Kidney tubule cell (primary cell): ENCODE results near the gene ENO3.

Experiments used
- DNase-seq: peaks from one replicate; pipeline ENCODE4 v3.0.0-alpha.2; 2018; ENCODE audit warnings: low spot score

Gene ENO3

DNA sequence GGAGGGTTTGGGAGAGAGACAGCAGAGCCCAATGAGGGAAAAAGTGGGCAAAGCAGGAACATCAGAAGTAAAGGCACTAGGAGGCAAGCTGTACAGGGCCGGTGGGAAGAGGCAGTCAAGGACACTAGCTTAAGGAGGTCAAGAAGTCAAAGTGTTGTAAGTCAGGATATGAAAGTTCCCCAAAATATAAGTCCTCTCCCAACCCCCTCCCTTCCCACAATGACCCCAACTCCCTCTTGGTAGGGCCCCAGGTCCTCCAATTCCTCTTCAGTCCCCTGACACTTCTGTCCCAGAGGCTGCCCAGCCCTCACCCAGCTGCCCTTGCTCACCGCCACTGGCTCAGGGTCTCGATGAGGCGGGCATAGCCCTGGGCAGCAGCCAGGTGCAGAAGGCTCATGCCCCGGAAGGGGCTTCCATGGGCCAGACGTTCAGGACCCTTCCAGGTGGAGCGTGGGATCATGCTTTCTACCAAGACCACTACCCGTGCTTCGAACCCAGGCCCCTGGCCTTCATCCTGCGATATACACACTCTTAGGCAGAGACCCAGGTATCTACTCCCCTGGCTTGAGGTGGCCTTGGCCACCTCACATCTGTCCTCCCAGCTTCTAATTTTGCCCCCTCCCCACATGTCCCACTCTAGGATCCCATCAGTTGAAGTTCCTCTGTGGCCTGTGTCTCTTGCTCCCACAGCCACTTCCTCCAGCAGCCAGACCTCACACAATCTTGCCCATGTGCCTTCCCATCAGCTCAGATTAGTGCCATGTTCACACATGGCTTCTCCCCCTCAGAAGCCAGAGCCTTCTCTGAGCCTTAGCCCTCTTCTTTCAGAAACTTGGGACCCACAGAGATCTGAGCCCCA is 22.6 kb downstream of the ENO3 start:
- no peak for DNase-seq

DNA sequence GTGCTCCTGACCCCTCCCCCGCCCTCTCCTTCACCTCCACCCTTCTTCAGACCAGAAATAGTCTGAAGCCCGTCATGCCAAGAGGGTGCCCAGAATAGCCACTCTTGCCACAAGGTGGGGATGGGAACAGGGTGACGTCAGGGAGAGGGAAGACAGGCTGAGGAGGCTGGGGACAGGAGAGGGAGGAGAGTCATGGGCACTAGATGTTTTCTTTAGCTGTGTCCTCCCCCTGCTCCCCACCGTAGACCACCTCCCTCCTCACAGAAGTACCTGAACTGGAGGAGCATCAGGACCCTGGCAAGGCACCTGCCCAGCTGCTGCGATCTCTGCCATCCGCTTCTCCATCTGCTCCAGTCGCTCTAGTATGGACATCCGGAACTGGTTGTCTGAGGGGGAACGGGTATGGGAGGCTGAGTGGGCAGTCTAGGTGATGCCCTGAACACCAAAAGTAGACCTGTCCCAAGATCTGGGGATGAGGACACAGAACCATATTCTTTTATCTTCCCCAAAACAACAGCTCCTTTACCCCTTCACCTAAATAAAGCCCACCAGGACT is 23.3 kb downstream of the ENO3 start:
- no peak for DNase-seq

DNA sequence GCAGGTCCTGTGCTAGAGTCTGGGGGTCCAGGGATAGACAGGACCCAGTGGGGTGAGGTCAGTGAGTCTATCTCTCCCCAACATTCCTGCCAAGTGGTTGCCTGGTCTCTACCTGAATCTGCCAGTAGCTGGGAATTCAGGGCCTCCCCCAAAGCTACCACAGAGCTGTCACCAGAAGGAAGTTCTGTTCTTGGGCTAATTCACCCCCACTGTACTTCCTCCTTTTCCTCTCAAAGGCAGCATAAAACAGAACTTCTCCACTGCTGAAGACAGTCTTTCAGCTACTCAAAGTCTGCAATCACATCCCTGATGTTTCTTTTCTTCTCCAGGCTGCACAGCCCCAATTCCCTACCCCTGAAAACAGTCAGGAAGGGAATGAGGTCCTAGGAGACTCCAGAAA is 27.8 kb downstream of the ENO3 start:
- DNase-seq: no peak

DNA sequence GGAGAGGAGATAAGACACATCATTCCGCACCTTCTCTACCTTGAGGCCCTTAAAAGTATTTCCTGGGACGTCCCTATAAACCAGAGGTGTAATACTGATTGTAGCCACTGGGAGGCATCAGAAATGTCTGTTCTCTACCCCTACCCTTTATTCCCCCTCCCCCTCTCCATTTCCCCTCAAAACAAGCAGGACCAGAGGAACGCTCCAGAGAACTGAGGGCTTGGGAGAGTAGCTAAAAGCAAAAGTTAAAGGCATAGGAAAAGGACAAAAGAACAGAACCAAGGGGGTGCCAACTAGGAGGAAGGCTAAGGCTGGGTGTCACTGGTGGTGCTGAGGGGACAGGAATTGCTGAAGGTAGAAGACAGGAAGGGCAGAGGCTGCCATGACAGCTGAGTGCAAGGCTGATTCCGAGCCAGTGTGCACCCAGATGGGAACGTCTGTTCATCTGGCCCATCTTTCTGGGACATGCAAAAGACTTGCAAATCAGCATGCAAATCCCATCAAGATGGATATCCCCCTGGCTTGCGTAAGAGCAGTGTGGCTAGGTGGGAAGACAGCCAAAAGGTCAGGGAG is 29.8 kb downstream of the ENO3 start:
- DNase-seq: peak; percentile 44

DNA sequence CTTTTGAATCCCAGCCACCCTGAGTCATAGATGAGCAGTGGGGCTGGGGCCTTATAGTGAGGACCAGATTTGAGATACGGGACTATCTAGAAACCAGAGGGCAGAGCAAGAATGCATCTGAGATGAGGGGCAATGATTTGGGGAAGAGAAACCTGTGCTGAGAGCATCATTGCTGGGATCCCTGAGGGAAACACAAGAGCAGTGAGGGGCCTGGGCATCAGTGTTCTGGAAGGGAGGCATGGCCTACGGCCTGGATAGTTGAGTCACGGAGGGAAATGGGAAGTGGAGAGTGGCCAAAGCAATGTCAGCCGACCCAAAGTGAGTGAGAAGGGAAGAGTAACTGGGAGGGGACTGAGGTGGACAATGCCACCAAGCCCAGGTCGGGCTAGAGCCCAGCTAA is 31.4 kb downstream of the ENO3 start:
- no peak for DNase-seq

DNA sequence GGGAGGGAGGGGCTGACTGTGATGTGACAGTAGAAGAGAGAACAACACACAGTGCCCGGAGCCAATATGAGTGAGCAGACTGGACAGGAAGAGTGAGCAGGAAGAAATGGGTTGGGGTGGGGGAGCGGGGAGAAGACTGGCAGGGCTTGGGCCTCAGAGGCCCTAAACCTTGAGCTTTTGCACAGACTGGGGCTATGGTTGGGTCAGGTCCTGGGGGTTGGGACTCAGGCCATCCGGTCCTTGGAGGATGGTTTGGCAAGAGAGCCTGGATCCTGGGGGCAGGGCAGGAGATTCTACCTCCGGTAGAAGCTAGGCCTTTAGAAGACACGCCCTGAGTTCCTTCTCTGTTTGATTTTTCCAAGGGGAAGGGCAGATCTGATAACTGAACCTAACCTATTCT is 35.5 kb downstream of the ENO3 start:
- DNase-seq: peak; percentile 35

DNA sequence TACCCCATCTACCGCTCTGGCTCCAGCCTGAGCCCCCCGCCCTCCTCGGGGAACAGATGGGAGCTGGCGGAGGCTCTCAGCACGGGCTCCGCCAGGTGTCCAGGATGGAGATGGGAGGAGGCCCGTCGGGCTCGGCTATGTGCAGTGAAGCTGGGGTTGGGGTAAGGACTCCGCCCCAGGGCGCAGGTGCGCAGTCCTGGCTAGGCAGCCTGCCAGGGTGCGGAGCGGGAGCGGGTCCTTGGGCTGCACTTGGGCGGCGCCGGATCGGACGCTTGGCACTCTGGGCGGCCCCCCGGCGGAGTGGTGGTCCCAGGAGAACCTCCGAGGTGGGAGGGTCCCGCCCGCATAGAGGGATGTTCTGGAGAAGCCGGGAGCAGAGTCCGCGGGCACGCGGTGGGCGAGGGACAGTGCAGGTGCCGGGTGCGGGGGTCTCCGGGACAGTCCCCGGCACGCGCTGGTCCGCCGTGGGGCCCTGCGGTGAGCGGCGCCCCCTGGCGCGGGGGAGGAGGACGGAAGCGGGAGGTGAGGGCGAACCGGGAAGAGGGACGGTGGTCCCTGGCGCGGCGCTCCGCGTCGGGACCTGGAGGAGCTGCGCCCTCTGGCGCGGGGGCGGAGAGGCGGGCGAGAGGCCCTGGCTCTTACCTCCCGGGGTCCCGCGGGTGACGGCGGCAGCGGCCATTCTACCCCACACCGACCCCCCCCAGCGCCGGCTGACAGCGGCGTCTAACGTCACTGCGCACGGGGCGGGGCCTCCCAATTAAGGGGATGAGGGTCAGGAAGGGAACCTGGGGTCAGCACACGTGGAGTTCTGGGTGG is 36.2 kb downstream of the ENO3 start, which contains the start of gene CAMTA2:
Gene CAMTA2, minus strand, starts transcription at position 725 of the 816 bp plus-strand sequence. CDS start 1,453 bp downstream, outside the sequence.
- peak; percentile 85 for DNase-seq

DNA sequence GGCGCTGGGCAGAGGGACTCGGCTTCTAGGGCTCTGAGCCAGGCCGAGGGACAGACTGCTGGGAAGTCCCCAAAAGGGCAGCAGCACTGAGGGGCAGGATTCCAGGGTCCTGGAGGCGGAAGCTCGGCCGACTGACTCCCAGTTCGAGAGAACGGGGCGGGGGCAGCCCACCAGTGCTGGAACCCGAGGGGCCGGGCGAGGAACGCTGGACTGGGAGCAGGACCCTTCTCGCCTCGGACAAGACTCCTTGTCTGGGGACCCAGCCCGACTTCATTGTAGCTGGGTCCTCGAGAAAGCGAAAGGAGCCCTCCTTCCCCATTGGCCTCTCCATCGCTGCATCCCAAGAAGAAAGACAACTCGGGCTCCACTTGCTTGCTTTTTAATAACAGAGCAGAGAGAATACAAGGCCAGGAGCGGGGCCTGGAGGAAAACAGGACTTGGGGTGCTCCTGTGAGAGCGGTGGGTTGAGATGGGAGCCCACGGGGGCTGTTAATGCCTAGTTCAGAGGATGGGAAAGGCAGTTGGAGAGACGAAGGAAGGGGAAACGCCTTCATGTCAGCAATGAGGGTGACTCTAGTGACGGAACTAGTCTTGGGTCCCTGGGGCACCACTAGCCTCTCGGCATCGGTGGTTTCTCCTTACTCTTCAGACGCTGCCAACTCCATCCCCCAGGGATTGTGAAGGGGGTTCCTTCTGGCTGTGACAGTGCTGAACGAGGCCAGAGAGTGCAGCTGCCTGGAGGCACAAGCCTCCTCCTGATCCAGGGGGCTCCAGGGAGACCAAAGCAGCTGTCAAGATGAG is 37.0 kb downstream of the ENO3 start:
- DNase-seq: no peak

DNA sequence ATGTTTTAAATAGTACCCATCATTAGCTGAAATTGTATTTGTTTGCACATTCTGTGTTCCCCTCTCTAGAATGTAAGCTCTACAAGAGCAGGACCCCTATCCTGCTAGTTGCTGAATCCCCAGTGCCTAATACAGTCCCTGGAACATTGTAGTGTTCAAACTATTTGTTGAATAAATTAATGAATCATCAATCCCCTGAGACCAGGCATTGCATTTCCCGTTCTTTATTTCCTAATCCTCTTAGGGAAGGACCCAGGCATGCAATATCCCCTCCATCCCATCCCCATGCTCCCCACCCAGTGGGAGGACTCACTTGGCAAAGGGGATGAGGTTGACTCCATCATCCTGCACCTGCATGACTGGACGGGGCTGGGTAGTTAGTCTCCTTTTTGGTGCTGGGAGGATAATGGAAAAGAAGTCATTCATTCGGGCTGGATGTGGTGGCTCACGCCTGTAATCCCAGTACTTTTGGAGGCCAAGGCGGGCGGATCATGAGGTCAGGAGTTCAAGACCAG is 43.2 kb downstream of the ENO3 start:
- DNase-seq: no peak

DNA sequence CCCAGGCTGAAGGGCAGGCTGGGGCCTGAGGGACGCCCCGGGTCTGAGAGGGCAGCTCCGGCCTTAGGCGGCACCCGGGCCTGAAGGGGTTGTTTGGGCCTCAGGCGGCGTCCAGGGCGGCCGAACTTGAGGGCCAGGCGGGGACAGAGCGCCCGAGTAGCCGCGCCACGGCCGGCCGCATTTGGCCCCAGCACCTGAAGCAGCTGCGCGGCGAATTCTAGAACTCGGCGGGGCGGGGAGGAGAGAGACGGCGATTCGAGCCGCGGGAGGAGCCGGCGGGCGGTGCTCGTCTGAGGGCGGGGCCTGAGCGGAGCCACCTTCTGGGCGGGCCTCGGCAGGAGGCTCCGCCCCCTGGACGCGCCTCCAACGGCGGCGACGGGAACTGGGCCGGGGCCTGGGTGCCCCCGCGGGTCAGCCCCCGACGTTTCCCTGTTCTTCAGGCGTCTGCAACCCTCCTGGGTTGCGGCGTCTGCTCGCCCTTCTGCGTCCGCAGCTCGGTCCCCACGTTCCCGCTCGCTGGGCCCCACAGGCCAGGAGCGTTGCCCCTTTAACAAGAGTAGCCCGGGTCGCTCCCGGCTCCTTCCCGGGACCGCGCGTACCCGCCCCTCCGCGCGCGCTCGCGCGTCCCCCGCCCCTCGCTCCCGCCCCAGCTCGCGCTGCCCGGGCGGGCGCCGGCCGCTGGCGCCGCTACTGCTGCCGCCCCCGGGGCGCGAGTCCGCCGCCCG is 46.5 kb downstream of the ENO3 start, which contains the start of the genes INCA1 and KIF1C:
Gene INCA1, minus strand, starts transcription at position 221 of the 725 bp plus-strand sequence. CDS start 3,085 bp downstream, outside the sequence.
Gene KIF1C, plus strand, starts transcription at position 649 of the 725 bp plus-strand sequence. CDS start 2,297 bp downstream, outside the sequence.
- peak; percentile 93 for DNase-seq

DNA sequence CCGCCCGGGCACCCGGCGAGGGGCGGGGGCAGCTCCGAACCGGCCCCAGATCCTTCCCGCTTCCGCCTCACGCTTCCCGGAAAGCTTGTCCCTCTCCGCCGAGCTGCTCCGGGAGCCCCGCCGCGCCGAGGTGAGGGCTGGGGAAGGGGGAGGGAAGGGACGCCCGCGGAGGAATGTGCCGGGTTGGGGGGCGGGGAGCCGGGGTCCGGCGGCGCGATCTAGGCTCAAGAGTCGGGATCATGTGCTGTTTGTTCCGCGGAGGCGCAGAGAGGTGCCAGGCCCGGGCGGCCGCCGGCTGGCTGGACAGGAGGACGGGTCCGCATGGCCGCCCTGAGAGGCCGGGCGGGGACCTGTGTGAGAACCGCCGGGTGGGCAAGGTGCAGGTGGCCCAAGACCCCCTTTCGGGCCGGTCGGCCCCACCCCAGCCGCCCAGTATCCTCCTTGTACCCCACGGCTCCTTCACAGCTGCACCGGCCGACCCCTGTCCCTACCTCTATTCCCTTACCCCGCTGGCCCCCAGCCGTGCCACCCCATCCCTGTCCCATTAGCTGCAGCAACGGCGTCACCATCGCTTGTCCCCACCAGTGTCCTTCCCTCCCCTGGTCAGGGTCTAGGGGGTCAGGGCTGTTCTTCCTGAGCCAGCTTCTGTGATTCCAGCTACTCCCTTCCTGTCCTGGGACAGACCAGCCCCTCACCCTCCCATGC is 47.3 kb downstream of the ENO3 start:
- no peak for DNase-seq

DNA sequence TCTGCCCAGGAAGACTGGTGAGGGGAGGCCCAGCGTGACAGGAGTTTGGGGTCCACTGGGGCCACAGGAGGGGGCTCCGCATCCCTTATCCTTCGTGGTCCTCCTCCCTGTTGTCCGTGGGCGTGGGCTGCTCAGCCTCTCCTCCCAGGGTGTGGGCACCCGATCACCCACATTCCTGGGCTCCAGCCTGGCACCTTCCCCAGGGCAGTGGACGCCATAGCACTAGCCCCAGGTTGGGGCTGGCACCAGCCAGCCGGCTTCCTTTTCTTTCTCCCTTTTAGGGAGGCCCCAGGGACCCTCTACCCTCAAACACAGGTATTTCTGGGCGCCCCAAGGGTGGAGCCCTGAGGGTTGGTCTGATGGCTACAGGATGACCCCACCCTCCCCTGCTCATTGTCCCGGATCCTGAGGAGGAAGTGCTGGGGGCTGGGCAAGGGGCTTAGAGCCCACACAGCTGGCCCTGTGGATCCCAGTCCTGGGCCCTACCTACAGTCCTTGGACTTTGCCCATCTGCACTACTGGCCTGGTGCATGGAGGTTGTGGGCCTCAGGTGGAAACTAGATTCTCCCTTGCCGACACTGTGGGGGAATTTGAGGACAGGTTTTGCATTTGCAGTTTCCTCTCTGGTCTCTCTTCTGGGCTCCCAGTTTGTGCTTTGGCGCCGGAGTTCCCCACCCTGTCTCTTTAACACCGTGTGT is 48.0 kb downstream of the ENO3 start:
- DNase-seq: peak; percentile 21

DNA sequence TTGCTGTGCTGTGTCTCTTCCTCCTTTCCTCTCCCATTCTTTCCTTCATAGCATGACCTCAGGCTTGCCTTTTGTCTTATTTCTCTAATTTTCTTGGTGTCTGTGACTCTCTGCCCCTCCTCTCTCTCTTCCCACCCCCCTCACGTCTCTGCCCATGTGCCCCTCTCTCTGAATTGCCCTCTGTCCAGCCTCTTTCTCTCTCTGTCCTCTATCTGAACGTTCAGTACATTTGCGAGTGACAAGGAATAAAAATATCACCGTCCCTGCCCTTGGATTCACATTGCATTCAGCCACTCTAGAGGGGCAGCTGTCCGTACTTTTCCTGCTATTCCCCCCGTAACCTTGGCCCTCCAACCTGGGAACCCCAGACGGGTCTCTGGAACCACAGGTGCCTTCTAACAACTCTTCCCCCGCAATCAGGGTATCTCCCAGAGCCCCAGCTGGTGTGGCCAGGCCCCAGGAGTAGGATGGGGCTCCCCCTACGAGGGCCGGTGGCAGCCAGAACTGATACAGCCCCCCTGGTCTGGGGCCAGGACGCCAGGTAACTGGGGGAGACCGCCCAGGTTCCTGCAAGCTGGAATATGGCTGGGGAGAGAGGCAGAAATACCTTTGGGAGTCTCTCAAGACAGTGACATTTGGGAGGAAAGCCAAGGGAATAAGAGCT is 48.6 kb downstream of the ENO3 start:
- DNase-seq: no peak

DNA sequence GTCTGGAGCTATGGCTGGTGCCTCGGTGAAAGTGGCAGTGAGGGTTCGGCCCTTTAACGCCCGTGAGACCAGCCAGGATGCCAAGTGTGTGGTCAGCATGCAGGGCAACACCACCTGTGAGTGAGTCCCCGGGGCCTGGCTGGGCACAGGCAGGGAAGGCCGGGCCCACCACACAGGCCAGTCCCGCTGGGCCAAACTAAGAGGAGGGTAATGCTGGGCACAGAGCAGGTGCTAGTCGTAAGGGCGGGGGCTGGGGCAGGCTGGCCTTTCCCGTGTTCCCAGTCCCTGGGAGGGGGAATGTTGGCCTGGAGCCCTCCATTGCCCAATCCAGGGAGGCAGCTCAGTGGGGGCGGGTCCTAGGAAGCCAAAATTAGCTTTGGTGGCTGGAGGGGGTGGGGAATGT is 49.3 kb downstream of the ENO3 start:
- DNase-seq: no peak

DNA sequence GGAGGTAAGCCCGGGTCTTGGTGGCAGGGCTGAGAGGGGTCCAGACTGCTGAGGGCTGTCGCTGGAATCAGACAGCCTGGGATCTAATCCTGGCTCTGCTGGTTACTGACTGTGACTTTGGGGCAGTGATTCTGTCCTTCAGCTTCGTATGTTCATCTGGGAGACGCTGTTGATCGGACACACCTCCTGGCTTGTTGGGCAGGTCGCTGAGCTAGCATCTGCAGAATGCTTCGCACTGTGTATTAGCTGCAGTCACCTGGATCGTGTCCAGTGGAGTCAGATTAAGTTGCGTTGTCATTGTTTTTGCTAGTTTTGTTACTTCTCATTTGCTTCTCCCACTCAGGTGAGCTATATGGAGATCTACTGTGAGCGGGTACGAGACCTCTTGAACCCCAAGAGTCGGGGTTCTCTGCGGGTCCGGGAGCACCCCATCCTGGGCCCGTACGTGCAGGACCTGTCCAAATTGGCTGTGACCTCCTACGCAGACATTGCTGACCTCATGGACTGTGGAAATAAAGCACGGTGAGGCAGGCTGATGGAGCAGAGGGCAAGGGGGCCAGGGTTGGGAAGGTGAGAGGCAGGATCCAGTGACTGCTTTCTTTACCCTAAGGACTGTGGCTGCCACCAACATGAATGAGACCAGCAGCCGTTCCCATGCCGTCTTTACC is 51.3 kb downstream of the ENO3 start:
- no peak for DNase-seq

DNA sequence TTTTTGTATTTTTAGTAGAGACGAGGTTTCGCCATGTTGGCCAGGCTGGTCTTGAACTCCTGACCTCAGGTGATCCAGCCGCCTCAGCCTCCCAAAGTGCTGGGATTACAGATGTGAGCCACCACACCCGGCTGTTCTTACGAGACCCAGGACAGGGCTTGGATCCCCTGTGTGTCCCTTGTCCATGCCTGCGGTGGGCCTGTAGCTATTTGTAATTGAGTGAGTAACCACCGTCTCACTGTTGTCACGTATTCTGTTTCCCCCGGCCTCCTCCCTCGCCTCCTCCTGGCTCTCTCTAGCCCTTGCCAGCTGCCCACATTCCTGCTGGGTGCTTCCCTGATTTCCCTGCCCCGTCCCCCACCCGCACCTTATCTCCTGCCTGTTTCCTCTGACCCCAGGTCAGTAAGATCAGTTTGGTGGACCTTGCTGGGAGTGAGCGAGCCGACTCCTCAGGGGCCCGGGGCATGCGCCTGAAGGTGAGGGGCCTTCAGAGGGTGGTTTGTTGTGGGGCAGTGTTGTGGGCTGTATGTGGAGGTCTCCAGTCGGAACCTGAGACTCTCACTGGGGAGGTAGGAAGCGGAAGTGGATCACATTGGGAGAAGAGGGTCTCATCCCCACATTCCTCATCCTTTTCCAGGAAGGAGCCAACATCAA is 52.4 kb downstream of the ENO3 start:
- no peak for DNase-seq
